HEK293 (cell line): ENCODE data around the gene PLA2G4B.

Experiments
- CTCF ChIA-PET: fragments of 350-600 bp; formaldehyde crosslinking; extraction: SDS; loops from one replicate; lab custom pipeline; 2021; ENCODE audit warnings: antibody characterized with exemption; lab: Yijun Ruan, JAX
- POLR2A ChIA-PET: fragments of 300-600 bp; formaldehyde crosslinking; extraction: SDS; loops from one replicate; lab custom pipeline; 2020; ENCODE audit warnings: antibody characterized with exemption, inconsistent platforms; lab: Yijun Ruan, JAX
- H3K27ac ChIP-seq: fragments of 200-500 bp; sonication (Bioruptor generic); 2 replicates; pipeline ENCODE4 v1.5.1; 2014; ENCODE audit warnings: low read depth, low read length, control low read depth, inconsistent platforms; ENCODE audit errors: extremely low read depth
- H3K36me3 ChIP-seq, 2 experiments: fragments of 200-500 bp in 1 of 2; sonication (Bioruptor generic) in 1 of 2; 1 replicate in 1 of 2; 2 replicates in 1 of 2; pipeline ENCODE4 v1.5.1; 2014 to 2017; ENCODE audit warnings: inconsistent platforms in 2 of 2, low read length in 2 of 2; ENCODE audit not compliant: control insufficient read depth in 2 of 2, insufficient read depth in 1 of 2
- H3K4me1 ChIP-seq: fragments of 200-500 bp; sonication (Bioruptor generic); 2 replicates; pipeline ENCODE4 v1.5.1; 2014; ENCODE audit warnings: mild to moderate bottlenecking, low read length, inconsistent platforms; ENCODE audit not compliant: control insufficient read depth, insufficient read depth
- H3K4me3 ChIP-seq: 2 replicates; pipeline ENCODE4 v1.5.1; 2011; ENCODE audit warnings: low read depth, mild to moderate bottlenecking, control low read depth, low read length, moderate library complexity
- H3K9me3 ChIP-seq: fragments of 200-500 bp; sonication (Bioruptor generic); 2 replicates; pipeline ENCODE4 v1.5.1; 2014; ENCODE audit warnings: low read depth, low read length, inconsistent platforms; ENCODE audit not compliant: control insufficient read depth, insufficient read depth
- GLIS1 ChIP-seq: fragments of 450-650 bp; formaldehyde crosslinking; IDR thresholded peaks from 2 replicates; pipeline ENCODE4 v1.5.1; 2016; ENCODE audit warnings: missing biosample characterization, missing genetic modification characterization
- MEIS1 ChIP-seq: sonication (generic); formaldehyde crosslinking; IDR thresholded peaks from 2 replicates; pipeline ENCODE4 v1.8.1; 2022; ENCODE audit warnings: missing genetic modification reagents, mild to moderate bottlenecking, borderline replicate concordance
- RBAK ChIP-seq: fragments of 450-650 bp; formaldehyde crosslinking; IDR thresholded peaks from 2 replicates; pipeline ENCODE4 v1.5.1; 2016; ENCODE audit warnings: missing biosample characterization, missing genetic modification characterization
- ZIC2 ChIP-seq: fragments of 450-650 bp; formaldehyde crosslinking; IDR thresholded peaks from 2 replicates; pipeline ENCODE4 v1.5.1; 2016; ENCODE audit warnings: missing biosample characterization, missing genetic modification characterization
- ZNF501 ChIP-seq: fragments of 450-650 bp; formaldehyde crosslinking; IDR thresholded peaks from 2 replicates; pipeline ENCODE4 v1.5.1; 2016; ENCODE audit warnings: missing biosample characterization, missing genetic modification characterization
- ZSCAN30 ChIP-seq: fragments of 450-650 bp; IDR thresholded peaks from 2 replicates; pipeline ENCODE4 v1.5.1; 2018; ENCODE audit warnings: missing biosample characterization, mild to moderate bottlenecking, missing genetic modification characterization, moderate library complexity
- TF ChIP-seq, protein P1 (sequence below): fragments of 450-650 bp; formaldehyde crosslinking; IDR thresholded peaks from 2 replicates; pipeline ENCODE4 v1.5.1; 2016; ENCODE audit warnings: missing biosample characterization, missing genetic modification characterization
- TF ChIP-seq, protein P2 (sequence below): fragments of 450-650 bp; formaldehyde crosslinking; IDR thresholded peaks from 2 replicates; pipeline ENCODE4 v1.5.1; 2016; ENCODE audit warnings: missing biosample characterization, missing genetic modification characterization, borderline replicate concordance
- TF ChIP-seq, protein P3 (sequence below): fragments of 450-650 bp; formaldehyde crosslinking; IDR thresholded peaks from 2 replicates; pipeline ENCODE4 v1.5.1; 2016; ENCODE audit warnings: missing biosample characterization, missing genetic modification characterization

Gene PLA2G4B

DNA sequence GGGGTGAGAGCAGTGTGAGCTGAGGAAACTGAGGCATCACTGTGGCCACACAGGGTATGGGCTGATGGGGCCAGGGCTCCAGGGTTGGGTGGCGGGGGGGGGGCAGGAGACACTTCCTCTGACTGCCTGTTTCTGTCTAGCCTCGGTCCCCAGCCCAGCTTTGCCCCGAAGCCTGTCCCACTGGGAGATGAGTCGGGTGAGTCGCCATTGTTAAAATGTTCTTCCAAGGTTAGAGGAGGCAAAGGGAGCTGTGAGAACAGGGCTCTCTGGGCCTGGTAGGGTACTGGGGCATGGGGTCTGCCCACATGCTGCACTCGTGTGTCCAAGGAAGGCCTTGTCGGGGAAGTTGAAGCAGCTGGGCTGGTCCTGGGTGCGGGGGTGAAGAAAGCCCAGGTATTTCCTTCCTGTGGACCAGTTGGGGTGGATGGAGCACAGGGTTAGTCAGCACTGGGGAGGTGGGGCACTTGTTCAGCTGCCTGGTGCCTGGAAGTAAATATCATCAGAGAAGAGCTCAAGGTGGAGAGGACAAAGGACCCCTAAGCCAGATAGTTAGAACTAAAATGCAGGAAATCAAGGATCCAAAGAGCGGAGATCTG, 19.1 kb upstream of the PLA2G4B start (continued):
- TF ChIP-seq MEIS1 (no peak), RBAK (tag by site-specific recombination) (no peak)
- TF ChIP-seq, protein P1, sequence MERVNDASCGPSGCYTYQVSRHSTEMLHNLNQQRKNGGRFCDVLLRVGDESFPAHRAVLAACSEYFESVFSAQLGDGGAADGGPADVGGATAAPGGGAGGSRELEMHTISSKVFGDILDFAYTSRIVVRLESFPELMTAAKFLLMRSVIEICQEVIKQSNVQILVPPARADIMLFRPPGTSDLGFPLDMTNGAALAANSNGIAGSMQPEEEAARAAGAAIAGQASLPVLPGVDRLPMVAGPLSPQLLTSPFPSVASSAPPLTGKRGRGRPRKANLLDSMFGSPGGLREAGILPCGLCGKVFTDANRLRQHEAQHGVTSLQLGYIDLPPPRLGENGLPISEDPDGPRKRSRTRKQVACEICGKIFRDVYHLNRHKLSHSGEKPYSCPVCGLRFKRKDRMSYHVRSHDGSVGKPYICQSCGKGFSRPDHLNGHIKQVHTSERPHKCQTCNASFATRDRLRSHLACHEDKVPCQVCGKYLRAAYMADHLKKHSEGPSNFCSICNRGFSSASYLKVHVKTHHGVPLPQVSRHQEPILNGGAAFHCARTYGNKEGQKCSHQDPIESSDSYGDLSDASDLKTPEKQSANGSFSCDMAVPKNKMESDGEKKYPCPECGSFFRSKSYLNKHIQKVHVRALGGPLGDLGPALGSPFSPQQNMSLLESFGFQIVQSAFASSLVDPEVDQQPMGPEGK (tag by site-specific recombination), result no peak
- TF ChIP-seq, protein P2, sequence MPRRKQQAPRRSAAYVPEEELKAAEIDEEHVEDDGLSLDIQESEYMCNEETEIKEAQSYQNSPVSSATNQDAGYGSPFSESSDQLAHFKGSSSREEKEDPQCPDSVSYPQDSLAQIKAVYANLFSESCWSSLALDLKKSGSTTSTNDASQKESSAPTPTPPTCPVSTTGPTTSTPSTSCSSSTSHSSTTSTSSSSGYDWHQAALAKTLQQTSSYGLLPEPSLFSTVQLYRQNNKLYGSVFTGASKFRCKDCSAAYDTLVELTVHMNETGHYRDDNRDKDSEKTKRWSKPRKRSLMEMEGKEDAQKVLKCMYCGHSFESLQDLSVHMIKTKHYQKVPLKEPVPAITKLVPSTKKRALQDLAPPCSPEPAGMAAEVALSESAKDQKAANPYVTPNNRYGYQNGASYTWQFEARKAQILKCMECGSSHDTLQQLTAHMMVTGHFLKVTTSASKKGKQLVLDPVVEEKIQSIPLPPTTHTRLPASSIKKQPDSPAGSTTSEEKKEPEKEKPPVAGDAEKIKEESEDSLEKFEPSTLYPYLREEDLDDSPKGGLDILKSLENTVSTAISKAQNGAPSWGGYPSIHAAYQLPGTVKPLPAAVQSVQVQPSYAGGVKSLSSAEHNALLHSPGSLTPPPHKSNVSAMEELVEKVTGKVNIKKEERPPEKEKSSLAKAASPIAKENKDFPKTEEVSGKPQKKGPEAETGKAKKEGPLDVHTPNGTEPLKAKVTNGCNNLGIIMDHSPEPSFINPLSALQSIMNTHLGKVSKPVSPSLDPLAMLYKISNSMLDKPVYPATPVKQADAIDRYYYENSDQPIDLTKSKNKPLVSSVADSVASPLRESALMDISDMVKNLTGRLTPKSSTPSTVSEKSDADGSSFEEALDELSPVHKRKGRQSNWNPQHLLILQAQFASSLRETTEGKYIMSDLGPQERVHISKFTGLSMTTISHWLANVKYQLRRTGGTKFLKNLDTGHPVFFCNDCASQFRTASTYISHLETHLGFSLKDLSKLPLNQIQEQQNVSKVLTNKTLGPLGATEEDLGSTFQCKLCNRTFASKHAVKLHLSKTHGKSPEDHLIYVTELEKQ (tag by site-specific recombination), result no peak

DNA sequence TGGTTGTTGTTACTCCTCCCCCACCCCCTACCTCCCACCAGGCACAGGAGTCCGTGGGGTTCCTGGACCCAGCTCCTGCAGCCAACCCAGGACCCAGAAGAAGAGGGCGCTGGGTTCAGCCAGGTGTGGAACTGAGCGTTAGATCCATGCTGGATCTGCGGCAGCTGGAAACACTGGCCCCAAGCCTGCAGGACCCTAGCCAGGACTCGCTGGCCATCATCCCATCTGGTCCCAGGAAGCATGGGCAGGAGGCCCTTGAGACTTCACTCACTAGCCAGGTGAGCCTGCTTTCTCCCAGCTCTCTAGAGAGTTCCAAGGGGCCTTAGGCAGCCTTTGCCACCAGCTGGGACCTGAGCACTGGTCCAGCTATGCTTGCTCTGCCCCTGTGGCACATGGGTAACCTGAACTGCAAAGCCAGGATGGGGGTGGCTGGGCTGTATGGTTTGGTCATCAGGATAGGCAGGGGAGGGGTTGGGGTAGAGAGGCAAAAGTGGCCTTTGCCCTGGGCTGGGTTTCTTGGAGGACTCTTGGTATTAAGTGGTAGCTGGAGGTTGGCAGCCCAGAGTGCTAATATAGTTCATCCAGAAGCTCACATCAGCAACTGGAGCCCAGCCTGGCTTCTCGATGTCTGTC, 17.7 kb upstream of the PLA2G4B start:
- TF ChIP-seq GLIS1 (tag by site-specific recombination), result peak; percentile 37; the same call in 1 of the 2 replicates
- TF ChIP-seq, protein P3, sequence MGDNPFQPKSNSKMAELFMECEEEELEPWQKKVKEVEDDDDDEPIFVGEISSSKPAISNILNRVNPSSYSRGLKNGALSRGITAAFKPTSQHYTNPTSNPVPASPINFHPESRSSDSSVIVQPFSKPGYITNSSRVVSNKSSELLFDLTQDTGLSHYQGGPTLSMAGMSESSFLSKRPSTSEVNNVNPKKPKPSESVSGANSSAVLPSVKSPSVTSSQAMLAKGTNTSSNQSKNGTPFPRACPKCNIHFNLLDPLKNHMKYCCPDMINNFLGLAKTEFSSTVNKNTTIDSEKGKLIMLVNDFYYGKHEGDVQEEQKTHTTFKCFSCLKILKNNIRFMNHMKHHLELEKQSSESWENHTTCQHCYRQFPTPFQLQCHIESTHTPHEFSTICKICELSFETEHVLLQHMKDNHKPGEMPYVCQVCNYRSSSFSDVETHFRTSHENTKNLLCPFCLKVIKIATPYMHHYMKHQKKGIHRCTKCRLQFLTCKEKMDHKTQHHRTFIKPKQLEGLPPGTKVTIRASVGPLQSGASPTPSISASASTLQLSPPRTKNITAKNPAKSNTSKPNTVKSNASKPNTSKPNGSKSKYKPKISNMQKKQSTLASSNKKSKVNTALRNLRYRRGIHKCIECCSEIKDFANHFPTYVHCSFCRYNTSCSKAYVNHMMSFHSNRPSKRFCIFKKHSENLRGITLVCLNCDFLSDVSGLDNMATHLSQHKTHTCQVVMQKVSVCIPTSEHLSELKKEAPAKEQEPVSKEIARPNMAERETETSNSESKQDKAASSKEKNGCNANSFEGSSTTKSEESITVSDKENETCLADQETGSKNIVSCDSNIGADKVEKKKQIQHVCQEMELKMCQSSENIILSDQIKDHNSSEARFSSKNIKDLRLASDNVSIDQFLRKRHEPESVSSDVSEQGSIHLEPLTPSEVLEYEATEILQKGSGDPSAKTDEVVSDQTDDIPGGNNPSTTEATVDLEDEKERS, result no peak
- POLR2A ChIA-PET, result no interaction called here
- H3K27ac ChIP-seq, result no peak overlapping the region
- no peak overlapping the region for H3K4me3 ChIP-seq
- peaks cover 0 to 60% of the 10 kb centered on the region in 2 experiments; a peak in 1 of 3 replicates for H3K36me3 ChIP-seq
- H3K4me1 ChIP-seq, result no peaks in the 10 kb centered on the region
- no peaks in the 10 kb centered on the region for H3K9me3 ChIP-seq
- CTCF ChIA-PET, result interaction anchor here (1.0 kb wide), 1 partner anchor 160 kb away, joined by 3 read pairs; no protein-coding TSS in a partner anchor

DNA sequence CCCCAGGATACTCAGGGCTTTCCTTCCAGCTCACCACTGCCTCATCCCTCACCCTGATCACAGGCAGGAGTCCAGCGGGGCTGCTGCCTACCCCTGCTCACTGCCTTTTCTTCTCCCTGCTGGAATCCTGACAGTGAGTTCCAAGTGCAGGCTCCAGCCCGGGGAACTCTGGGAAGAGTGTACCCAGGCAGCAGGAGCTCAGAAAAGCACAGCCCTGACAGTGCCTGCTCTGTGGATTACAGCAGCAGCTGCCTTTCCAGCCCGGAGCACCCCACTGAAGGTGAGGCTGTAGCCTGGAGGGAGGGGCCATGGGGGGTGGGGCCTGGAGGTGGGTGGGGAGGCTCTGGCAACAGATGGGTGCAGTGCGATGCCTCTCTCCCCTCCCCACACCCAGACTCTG, 16.8 kb upstream of the PLA2G4B start:
- no peak overlapping the region for H3K27ac ChIP-seq
- H3K4me1 ChIP-seq, result no peaks in the 10 kb centered on the region
- no peaks in the 10 kb centered on the region for H3K9me3 ChIP-seq
- H3K36me3 ChIP-seq, result peaks cover 0 to 58% of the 10 kb centered on the region in 2 experiments; a peak in 1 of 3 replicates
- H3K4me3 ChIP-seq, result no peak overlapping the region
- ChIA-PET POLR2A (no interaction called here), CTCF (interaction anchor here (0.5 to 1.0 kb wide), 2 partner anchors 161 to 342 kb away, joined by 3 read pairs; no protein-coding TSS in a partner anchor)
- TF ChIP-seq ZSCAN30 (tag by site-specific recombination) (no peak), ZIC2 (tag by site-specific recombination) (peak; percentile 42)

DNA sequence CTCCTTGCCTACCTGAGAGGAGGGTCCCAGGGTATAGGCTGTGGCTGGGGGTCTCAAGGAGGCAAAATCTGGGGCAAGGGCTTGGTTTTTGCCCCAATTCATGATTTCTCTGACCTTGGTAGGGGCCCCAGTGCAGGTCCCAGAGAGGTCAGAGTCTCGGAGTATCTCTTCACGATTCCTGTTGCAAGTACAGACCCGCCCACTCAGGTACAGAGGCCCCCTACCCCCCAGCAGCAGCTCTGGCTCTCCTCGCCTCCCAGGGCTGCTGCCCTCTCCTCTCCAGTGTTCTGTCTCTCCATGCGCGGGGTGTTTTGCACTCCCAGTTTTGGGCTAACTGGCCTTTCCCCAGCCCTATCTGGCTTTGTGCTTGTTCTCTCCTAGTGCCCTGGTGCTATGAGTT, 16.2 kb upstream of the PLA2G4B start:
- no peaks in the 10 kb centered on the region for H3K9me3 ChIP-seq
- H3K4me1 ChIP-seq, result no peaks in the 10 kb centered on the region
- no peak for TF ChIP-seq ZNF501 (tag by site-specific recombination)
- H3K36me3 ChIP-seq, result peaks cover 0 to 52% of the 10 kb centered on the region in 2 experiments; a peak in 1 of 3 replicates
- CTCF ChIA-PET, result interaction anchor here (0.5 to 2.1 kb wide), 2 partner anchors 11 to 342 kb away, joined by 3 to 7 read pairs; no protein-coding TSS in a partner anchor
- H3K4me3 ChIP-seq, result no peak overlapping the region
- no peak overlapping the region for H3K27ac ChIP-seq
- POLR2A ChIA-PET, result no interaction called here
